ENCODE results near the gene OCEL1.
A peak's percentile ranks its signal among the peaks of the same experiment; 100 is the strongest.
"Not testable (repeated sequence)": the region's sequence is repeated elsewhere in the genome, so short reads cannot be mapped to it uniquely, and the experiment has no call there.

Gene OCEL1

DNA sequence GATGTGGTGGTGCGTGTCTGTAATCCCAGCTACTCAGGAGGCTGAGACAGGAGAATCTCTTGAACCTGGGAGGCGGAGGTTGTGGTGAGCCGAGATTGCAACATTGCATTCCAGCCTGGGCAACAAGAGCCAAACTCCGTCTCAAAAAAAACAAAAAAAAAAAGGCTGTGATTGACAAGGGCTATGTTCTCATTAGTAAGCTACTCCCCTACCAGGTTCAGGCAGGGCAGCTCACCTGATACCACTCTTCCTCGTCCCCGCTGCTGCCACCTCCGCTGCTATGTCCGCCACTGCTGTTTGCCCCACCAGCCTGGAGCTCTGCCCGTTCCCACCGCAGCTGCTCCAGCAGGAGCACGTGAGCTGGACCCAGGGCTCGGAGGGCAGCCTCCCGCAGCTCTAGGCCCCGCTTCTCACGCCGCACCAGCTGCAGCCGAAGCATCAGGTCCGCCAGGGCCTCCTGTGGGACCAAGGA is 29.2 kb downstream of the OCEL1 start:
- Mint-ChIP-seq H3K27me3 (peaks cover 11% of the 10 kb centered on the region), H3K27ac (no peak overlapping the region), H3K36me3 (ENCODE audit: low read depth) (no peaks in the 10 kb centered on the region), H3K4me1 (ENCODE audit: low read depth) (no peaks in the 10 kb centered on the region), H3K4me3 (no peak overlapping the region), H3K9me3 (no peaks in the 10 kb centered on the region)
- intact Hi-C loops (cut with micrococcal nuclease), result no loop called here

DNA sequence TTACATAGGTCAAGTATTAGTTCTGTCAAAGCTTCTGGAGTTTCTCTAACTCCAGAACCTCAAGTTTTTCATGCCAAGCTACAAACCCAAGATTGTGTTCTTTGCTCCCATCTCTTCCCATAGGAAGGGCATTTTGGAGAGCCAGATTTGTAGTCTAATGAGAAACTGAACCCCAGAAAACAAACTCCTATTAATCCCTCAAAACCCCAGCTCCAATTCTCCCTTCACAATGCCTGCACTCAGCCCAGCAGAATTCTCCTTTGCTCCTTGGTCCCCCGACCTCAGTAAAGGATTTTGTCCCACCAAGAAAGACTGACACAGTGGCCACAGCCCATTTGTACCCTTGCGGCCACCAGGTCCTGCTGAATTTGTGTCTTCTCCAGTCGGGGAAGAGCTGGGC is 30.1 kb downstream of the OCEL1 start:
- H3K36me3 Mint-ChIP-seq (ENCODE audit: low read depth), result no peaks in the 10 kb centered on the region
- no peak overlapping the region for H3K4me3 Mint-ChIP-seq
- intact Hi-C loops (cut with micrococcal nuclease), result no loop called here
- peaks cover 7% of the 10 kb centered on the region for H3K4me1 Mint-ChIP-seq (ENCODE audit: low read depth)
- H3K27ac Mint-ChIP-seq, result no peak overlapping the region
- H3K27me3 Mint-ChIP-seq, result peaks cover 14% of the 10 kb centered on the region
- no peaks in the 10 kb centered on the region for H3K9me3 Mint-ChIP-seq

GRCh38 chr19:17259118-17259780 is 33.2 kb downstream of the OCEL1 start:
- Mint-ChIP-seq H3K27ac (no peak overlapping the region), H3K4me3 (no peak overlapping the region), H3K9me3 (no peaks in the 10 kb centered on the region), H3K36me3 (ENCODE audit: low read depth) (no peaks in the 10 kb centered on the region), H3K4me1 (ENCODE audit: low read depth) (peaks cover 7% of the 10 kb centered on the region), H3K27me3 (peaks cover 19% of the 10 kb centered on the region)
- intact Hi-C loops (cut with micrococcal nuclease), result no loop called here

GRCh38 chr19:17259934-17260333 is 33.9 kb downstream of the OCEL1 start:
- Mint-ChIP-seq H3K9me3 (no peaks in the 10 kb centered on the region), H3K4me3 (no peak overlapping the region), H3K4me1 (ENCODE audit: low read depth) (peaks cover 7% of the 10 kb centered on the region), H3K27me3 (peaks cover 19% of the 10 kb centered on the region), H3K27ac (no peak overlapping the region), H3K36me3 (ENCODE audit: low read depth) (no peaks in the 10 kb centered on the region)
- intact Hi-C loops (cut with micrococcal nuclease), result loop anchor here (2.0 kb wide), 1 partner anchor 23 kb away; no protein-coding TSS in a partner anchor

DNA sequence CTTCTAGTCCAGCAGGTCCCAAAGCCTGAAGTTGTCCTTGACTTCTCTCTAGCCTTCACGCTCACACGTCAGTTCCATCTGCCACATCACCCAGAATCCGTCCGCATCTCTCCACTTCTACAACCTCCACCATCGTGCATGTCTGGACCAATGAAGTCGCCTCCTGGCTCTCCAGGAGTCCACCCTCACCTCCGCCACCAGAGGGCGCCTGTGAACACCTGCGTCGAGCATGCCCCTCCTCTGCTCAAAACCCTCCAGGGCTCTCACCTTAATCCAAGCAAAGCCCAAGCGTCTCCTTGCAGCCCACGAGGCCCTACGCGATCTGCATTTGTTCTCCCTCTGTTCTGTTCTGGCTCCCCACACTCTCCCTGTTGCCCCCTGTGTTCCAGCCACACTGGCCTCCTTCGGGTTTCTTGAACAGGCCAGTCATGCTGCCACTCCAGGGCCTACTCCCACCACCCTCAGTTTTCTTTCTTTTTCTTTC is 34.9 kb downstream of the OCEL1 start:
- intact Hi-C loops (cut with micrococcal nuclease), result loop anchor here (2.0 kb wide), 1 partner anchor 22 kb away; no protein-coding TSS in a partner anchor
- Mint-ChIP-seq H3K27me3 (peaks cover 16% of the 10 kb centered on the region), H3K4me3 (no peak overlapping the region), H3K36me3 (ENCODE audit: low read depth) (no peaks in the 10 kb centered on the region), H3K9me3 (no peaks in the 10 kb centered on the region), H3K27ac (no peak overlapping the region), H3K4me1 (ENCODE audit: low read depth) (peaks cover 7% of the 10 kb centered on the region)

DNA sequence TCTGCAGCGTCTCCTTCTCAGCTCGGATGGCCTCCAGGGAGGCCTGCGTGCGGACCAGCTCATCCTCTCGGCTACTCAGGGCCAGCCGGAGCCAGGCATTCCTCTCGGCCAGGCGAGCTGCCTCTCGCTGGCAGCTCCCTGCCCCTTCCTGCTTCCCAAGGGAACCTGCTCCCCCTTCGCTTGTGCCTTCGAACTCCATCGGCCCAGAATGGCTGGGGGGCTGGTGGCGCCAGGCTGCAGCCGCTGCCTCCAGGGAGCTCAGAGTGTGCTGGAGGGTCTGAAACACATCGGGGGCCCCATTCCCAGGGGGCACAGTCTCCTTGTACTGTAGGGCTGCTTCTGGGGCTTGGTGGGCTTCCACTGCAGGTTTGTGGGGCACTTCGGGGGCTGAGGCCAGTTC is 36.5 kb downstream of the OCEL1 start:
- H3K36me3 Mint-ChIP-seq (ENCODE audit: low read depth), result no peaks in the 10 kb centered on the region
- no peaks in the 10 kb centered on the region for H3K9me3 Mint-ChIP-seq
- peaks cover 14% of the 10 kb centered on the region for H3K4me1 Mint-ChIP-seq (ENCODE audit: low read depth)
- H3K4me3 Mint-ChIP-seq, result no peak overlapping the region
- peaks cover 11% of the 10 kb centered on the region for H3K27me3 Mint-ChIP-seq
- intact Hi-C loops (cut with micrococcal nuclease), result no loop called here
- no peak overlapping the region for H3K27ac Mint-ChIP-seq

- peaks cover 7% of the 10 kb centered on the region for H3K36me3 Mint-ChIP-seq (ENCODE audit: low read depth)
- H3K27ac Mint-ChIP-seq, result no peak overlapping the region
- intact Hi-C loops (cut with micrococcal nuclease), result no loop called here
- peaks cover 8% of the 10 kb centered on the region for H3K27me3 Mint-ChIP-seq
- peaks cover 27% of the 10 kb centered on the region for H3K4me1 Mint-ChIP-seq (ENCODE audit: low read depth)
- no peaks in the 10 kb centered on the region for H3K9me3 Mint-ChIP-seq
- no peak overlapping the region for H3K4me3 Mint-ChIP-seq
Measured at GRCh38 chr19:17263712-17264640, 38.0 kb downstream of the OCEL1 start.

GRCh38 chr19:17264641-17264979 is 38.6 kb downstream of the OCEL1 start, which contains the start of gene USHBP1:
USHBP1 (minus strand) TSS chr19:17264745; CDS start chr19:17264299, 446 bp downstream.
- Mint-ChIP-seq H3K36me3 (ENCODE audit: low read depth) (peaks cover 13% of the 10 kb centered on the region), H3K27me3 (peaks cover 8% of the 10 kb centered on the region), H3K9me3 (no peaks in the 10 kb centered on the region), H3K4me3 (no peak within 1 kb of the TSS), H3K4me1 (ENCODE audit: low read depth) (peaks cover 28% of the 10 kb centered on the region), H3K27ac (no peak within 1 kb of the TSS)
- intact Hi-C loops (cut with micrococcal nuclease), result no loop called here

GRCh38 chr19:17266026-17266425 is 40.0 kb downstream of the OCEL1 start:
- peaks cover 5% of the 10 kb centered on the region for H3K27me3 Mint-ChIP-seq
- H3K27ac Mint-ChIP-seq, result peak overlapping the region; percentile 84
- H3K36me3 Mint-ChIP-seq (ENCODE audit: low read depth), result peaks cover 28% of the 10 kb centered on the region
- no peaks in the 10 kb centered on the region for H3K9me3 Mint-ChIP-seq
- peaks cover 22% of the 10 kb centered on the region for H3K4me1 Mint-ChIP-seq (ENCODE audit: low read depth)
- intact Hi-C loops (cut with micrococcal nuclease), result loop anchor here (2.0 kb wide), 1 partner anchor 51 kb away; the partner anchor contains the start of gene USE1
- H3K4me3 Mint-ChIP-seq, result no peak overlapping the region

- H3K4me1 Mint-ChIP-seq (ENCODE audit: low read depth), result peaks cover 21% of the 10 kb centered on the region
- H3K27me3 Mint-ChIP-seq, result peaks cover 5% of the 10 kb centered on the region
- intact Hi-C loops (cut with micrococcal nuclease), result loop anchor here (2.0 kb wide), 1 partner anchor 52 kb away; the partner anchor contains the start of gene USE1
- H3K36me3 Mint-ChIP-seq (ENCODE audit: low read depth), result peaks cover 33% of the 10 kb centered on the region
- no peaks in the 10 kb centered on the region for H3K9me3 Mint-ChIP-seq
- peak overlapping the region; percentile 84 for H3K27ac Mint-ChIP-seq
- H3K4me3 Mint-ChIP-seq, result peak overlapping the region; percentile 80
Measured at GRCh38 chr19:17266589-17266974, 40.6 kb downstream of the OCEL1 start.

DNA sequence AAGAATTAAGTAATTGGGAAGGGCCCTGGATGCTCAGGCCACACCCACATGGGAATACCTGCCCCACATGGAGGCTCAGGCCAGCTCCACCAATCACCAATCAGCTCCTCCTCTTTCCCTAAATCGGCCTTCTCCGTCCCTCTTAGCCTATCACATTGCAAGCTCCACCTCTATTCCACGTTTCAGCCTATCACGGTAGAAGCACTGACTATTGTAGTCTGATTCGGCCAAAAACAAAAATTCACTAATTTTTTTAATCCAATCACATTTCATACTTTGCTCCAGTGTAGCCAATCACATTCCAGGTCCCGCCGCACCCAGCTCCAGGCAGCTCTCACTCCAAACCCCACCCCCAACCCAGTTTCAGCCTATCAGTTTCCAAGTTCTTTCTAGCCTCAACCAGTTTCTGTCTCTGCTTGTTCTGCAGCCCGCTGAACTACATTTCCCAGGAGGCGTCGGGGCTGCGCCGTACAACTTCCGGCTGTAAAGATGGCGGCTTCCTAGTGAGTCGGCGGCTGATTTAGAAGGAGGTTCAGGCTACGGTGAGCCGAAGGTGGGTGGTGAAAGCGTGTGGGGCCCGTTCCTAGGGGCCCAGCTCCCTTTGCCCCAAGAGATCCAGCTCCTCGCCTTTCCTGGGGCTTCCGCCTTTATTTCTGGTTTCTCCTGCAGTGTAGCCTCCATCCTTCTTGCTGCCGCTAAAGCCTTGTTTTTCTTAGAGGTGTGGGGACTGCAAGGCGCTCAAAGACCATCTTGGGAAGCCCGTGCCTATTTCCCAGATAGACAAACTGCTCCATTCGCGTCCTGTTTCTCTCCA is 41.2 kb downstream of the OCEL1 start, which contains the start of gene BABAM1:
BABAM1 (plus strand) TSS at position 469 of the 814 bp plus-strand sequence. CDS start 1,364 bp downstream, outside the sequence.
- Mint-ChIP-seq H3K27ac (peak within 1 kb of the TSS; percentile 84), H3K4me3 (peak within 1 kb of the TSS; percentile 80), H3K4me1 (ENCODE audit: low read depth) (peaks cover 21% of the 10 kb centered on the region), H3K36me3 (ENCODE audit: low read depth) (peaks cover 39% of the 10 kb centered on the region), H3K27me3 (peaks cover 5% of the 10 kb centered on the region), H3K9me3 (no peaks in the 10 kb centered on the region)
- intact Hi-C loops (cut with micrococcal nuclease), result loop anchor here (1.0 to 2.0 kb wide), 2 partner anchors 38 to 52 kb away; partner anchors contain the start of genes MRPL34 and USE1

DNA sequence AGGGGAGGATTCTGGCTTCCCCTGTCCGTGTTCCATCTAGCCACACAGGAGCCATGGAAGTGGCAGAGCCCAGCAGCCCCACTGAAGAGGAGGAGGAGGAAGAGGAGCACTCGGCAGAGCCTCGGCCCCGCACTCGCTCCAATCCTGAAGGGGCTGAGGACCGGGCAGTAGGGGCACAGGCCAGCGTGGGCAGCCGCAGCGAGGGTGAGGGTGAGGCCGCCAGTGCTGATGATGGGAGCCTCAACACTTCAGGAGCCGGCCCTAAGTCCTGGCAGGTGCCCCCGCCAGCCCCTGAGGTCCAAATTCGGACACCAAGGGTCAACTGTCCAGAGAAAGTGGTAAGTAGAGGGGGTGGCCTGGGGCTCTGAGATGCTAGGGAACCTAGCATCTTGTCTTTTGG is 42.7 kb downstream of the OCEL1 start:
- Mint-ChIP-seq H3K4me3 (peak overlapping the region; percentile 80), H3K4me1 (ENCODE audit: low read depth) (peaks cover 21% of the 10 kb centered on the region)

DNA sequence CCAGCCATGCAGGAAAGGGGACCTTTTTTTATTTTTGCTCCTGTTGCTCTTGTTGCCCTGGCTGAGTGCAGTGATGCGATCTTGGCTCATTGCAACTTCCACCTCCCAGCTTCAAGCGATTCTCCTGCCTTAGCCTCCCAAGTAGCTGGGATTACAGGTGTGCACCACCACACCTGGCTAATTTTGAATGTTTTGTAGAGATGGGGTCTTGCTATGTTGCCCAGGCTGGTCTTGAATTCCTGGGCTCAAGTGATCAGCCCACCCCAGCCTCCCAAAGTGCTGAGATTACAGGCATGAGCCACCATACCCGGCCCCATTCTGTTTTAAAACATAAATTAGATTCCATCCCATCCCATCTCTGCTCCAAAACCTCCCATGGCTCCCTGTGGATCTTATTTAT is 48.9 kb downstream of the OCEL1 start:
- H3K4me3 Mint-ChIP-seq; intact Hi-C loops (cut with micrococcal nuclease); H3K27me3 Mint-ChIP-seq; H3K4me1 Mint-ChIP-seq (ENCODE audit: low read depth); H3K9me3 Mint-ChIP-seq; H3K27ac Mint-ChIP-seq: not testable (repeated sequence)
- H3K36me3 Mint-ChIP-seq (ENCODE audit: low read depth), result peaks cover 89% of the 10 kb centered on the region

More for the DNA sequence above, 42.7 kb downstream of the OCEL1 start:
- Mint-ChIP-seq H3K27ac (no peak overlapping the region), H3K9me3 (no peaks in the 10 kb centered on the region), H3K36me3 (ENCODE audit: low read depth) (peaks cover 51% of the 10 kb centered on the region), H3K27me3 (no peaks in the 10 kb centered on the region)
- intact Hi-C loops (cut with micrococcal nuclease), result no loop called here

Data from dendritic cell treated with granulocyte-macrophage colony-stimulating factor and Interleukin-4, amounts not matched to agents 40 ng/mL and 50 ng/mL, for 4 days (primary cell).